KMS-11 (cell line): ENCODE data around the gene LPIN2.

ENCODE experiments used
- H2AFZ ChIP-seq: fragments of 200-600 bp; sonication (generic); 2 replicates; pipeline ENCODE4 v1.6.1; 2016; ENCODE audit warnings: antibody characterized with exemption, mixed run types, low read depth
- H3K27ac ChIP-seq: fragments of 200-600 bp; sonication (generic); 2 replicates; pipeline ENCODE4 v1.6.1; 2016; ENCODE audit warnings: mild to moderate bottlenecking, mixed run types
- H3K27me3 ChIP-seq: fragments of 200-600 bp; sonication (generic); 2 replicates; pipeline ENCODE4 v1.6.1; 2017; ENCODE audit warnings: mild to moderate bottlenecking, low read depth, mixed run types, moderate library complexity; ENCODE audit not compliant: insufficient read depth
- H3K36me3 ChIP-seq: fragments of 200-600 bp; sonication (generic); 2 replicates; pipeline ENCODE4 v1.6.1; 2017; ENCODE audit warnings: mild to moderate bottlenecking, mixed run types; ENCODE audit not compliant: insufficient read depth
- H3K4me1 ChIP-seq: fragments of 200-600 bp; sonication (generic); 2 replicates; pipeline ENCODE4 v1.6.1; 2016; ENCODE audit warnings: mild to moderate bottlenecking, low read depth, mixed run types; ENCODE audit not compliant: poor library complexity, severe bottlenecking
- H3K4me2 ChIP-seq: fragments of 200-600 bp; sonication (generic); 2 replicates; pipeline ENCODE4 v1.7.0; 2016; ENCODE audit warnings: mild to moderate bottlenecking, mixed run types
- H3K4me3 ChIP-seq: fragments of 200-600 bp; sonication (generic); IDR thresholded peaks from 2 replicates; pipeline ENCODE4 v1.6.1; 2017; ENCODE audit warnings: low read depth, low read length, mixed read lengths; ENCODE audit not compliant: insufficient read depth
- H3K79me2 ChIP-seq: fragments of 200-600 bp; sonication (generic); 2 replicates; pipeline ENCODE4 v1.6.1; 2016; ENCODE audit warnings: low read depth, mixed run types; ENCODE audit not compliant: insufficient read depth
- H3K9ac ChIP-seq: fragments of 200-600 bp; sonication (generic); 2 replicates; pipeline ENCODE4 v1.6.1; 2016; ENCODE audit warnings: mild to moderate bottlenecking, mixed run types
- H4K20me1 ChIP-seq: fragments of 200-600 bp; sonication (generic); 2 replicates; pipeline ENCODE4 v1.6.1; 2016; ENCODE audit warnings: mild to moderate bottlenecking, mixed run types; ENCODE audit not compliant: insufficient read depth
- TF ChIP-seq, protein P1 (sequence below): fragments of 200-600 bp; sonication (generic); conservative IDR thresholded peaks from 2 replicates; pipeline ENCODE4 v1.6.1; 2017; ENCODE audit warnings: low read depth, mild to moderate bottlenecking, antibody characterized with exemption, low read length, moderate library complexity, mixed read lengths

Gene LPIN2, protein sequence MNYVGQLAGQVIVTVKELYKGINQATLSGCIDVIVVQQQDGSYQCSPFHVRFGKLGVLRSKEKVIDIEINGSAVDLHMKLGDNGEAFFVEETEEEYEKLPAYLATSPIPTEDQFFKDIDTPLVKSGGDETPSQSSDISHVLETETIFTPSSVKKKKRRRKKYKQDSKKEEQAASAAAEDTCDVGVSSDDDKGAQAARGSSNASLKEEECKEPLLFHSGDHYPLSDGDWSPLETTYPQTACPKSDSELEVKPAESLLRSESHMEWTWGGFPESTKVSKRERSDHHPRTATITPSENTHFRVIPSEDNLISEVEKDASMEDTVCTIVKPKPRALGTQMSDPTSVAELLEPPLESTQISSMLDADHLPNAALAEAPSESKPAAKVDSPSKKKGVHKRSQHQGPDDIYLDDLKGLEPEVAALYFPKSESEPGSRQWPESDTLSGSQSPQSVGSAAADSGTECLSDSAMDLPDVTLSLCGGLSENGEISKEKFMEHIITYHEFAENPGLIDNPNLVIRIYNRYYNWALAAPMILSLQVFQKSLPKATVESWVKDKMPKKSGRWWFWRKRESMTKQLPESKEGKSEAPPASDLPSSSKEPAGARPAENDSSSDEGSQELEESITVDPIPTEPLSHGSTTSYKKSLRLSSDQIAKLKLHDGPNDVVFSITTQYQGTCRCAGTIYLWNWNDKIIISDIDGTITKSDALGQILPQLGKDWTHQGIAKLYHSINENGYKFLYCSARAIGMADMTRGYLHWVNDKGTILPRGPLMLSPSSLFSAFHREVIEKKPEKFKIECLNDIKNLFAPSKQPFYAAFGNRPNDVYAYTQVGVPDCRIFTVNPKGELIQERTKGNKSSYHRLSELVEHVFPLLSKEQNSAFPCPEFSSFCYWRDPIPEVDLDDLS

DNA sequence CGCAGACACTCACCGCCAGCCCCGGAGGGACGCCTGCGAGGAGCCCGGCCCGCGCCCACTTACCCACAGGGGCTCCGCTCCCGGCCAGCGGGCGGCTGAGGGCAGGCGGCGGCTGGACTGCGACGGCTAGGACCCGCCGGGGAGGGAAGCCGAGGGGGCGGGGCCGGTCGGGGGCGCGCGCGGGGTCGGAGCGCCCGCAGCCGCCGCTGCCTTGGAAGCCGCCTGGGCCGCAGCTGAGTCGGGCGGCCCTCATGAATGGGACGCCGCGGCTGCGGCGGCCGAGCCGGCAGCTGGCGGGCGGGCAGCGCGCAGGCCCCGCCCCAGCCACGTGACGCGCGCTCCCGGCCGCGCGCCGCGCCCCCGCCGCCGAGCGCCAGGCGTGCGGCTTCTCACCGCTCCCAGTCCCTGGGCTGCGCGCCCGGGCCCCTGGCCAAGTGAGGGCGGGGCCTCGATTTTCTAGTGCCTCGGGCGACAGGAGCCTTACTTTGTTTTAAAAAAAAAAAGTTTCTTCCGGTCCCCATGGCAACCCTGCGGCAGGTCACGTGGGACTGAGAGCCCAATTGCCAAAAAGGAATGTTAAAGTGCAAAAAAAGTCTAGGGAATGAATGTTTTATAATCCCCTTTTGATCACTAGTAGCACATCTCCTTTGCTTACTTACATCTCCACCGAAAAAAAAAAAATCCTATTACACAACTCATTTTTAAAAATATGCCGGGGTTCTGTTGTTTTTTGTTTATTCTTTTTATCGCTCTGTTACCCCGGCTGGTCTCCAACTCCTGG, at the start of gene LPIN2:
Gene LPIN2 (minus strand): TSS at position 121 of the 781 bp plus-strand sequence. CDS start 52,304 bp downstream, outside the sequence.
- H2AFZ ChIP-seq = peak within 1 kb of the TSS; percentile 81
- H3K4me2 ChIP-seq = peak within 1 kb of the TSS; percentile 75
- H3K79me2 ChIP-seq = peaks cover 13% of the 10 kb centered on the region
- H3K27ac ChIP-seq = peak within 1 kb of the TSS; percentile 56
- no peaks in the 10 kb centered on the region for H4K20me1 ChIP-seq
- peaks cover 3% of the 10 kb centered on the region for H3K4me1 ChIP-seq
- peak within 1 kb of the TSS; percentile 44 for H3K9ac ChIP-seq
- H3K27me3 ChIP-seq = no peaks in the 10 kb centered on the region
- H3K36me3 ChIP-seq = no peaks in the 10 kb centered on the region
- TF ChIP-seq, protein P1, sequence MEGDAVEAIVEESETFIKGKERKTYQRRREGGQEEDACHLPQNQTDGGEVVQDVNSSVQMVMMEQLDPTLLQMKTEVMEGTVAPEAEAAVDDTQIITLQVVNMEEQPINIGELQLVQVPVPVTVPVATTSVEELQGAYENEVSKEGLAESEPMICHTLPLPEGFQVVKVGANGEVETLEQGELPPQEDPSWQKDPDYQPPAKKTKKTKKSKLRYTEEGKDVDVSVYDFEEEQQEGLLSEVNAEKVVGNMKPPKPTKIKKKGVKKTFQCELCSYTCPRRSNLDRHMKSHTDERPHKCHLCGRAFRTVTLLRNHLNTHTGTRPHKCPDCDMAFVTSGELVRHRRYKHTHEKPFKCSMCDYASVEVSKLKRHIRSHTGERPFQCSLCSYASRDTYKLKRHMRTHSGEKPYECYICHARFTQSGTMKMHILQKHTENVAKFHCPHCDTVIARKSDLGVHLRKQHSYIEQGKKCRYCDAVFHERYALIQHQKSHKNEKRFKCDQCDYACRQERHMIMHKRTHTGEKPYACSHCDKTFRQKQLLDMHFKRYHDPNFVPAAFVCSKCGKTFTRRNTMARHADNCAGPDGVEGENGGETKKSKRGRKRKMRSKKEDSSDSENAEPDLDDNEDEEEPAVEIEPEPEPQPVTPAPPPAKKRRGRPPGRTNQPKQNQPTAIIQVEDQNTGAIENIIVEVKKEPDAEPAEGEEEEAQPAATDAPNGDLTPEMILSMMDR = no peak
- H3K4me3 ChIP-seq = no peak within 1 kb of the TSS

DNA sequence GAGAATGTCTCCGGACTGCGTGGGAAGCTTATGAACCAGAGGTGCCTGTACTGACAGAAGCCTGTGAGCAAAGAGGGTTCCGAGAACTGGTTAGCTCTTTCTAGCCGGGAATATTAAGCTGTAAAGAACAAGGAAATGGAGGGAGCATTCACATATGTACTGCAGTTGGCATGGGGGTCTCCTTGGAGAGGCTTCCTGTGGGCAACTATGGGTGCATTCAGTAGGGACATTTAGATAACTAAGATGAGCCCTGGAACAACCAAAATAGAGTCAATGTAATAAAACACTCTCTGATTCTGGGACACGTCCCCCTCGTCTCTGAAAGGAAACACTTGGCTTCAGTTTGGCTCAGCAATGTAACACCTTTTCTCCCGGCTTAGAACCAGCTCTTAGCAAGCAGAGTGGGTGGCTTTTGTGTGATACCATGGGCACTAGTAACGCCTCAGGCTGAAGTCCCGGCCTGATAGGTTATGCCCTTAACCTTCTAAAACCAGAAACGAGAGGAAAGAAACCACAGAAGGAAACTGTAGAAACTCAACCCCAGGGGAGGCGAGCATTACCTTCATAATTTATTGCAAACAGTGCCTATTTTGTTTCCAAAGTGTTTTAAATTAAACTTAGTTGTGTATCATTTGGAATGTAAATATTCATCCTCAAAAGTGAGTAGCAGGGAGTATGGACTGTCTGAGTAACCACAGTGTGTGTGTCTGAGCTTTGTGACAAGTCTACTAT, 48.8 kb upstream of the LPIN2 start:
- H3K27ac ChIP-seq = 0 out of 2 replicates have a peak overlapping the region, but pooled peaks have one; percentile 14
- no peaks in the 10 kb centered on the region for H3K36me3 ChIP-seq
- no peak overlapping the region for H3K4me3 ChIP-seq
- no peaks in the 10 kb centered on the region for H3K79me2 ChIP-seq
- no peaks in the 10 kb centered on the region for H4K20me1 ChIP-seq
- peak overlapping the region; percentile 10; the same call in 1 of the 2 replicates for H2AFZ ChIP-seq
- no peak overlapping the region for H3K9ac ChIP-seq
- TF ChIP-seq, protein P1 = no peak
- no peaks in the 10 kb centered on the region for H3K27me3 ChIP-seq
- H3K4me1 ChIP-seq = peaks cover 24% of the 10 kb centered on the region
- H3K4me2 ChIP-seq = peak overlapping the region; percentile 60

DNA sequence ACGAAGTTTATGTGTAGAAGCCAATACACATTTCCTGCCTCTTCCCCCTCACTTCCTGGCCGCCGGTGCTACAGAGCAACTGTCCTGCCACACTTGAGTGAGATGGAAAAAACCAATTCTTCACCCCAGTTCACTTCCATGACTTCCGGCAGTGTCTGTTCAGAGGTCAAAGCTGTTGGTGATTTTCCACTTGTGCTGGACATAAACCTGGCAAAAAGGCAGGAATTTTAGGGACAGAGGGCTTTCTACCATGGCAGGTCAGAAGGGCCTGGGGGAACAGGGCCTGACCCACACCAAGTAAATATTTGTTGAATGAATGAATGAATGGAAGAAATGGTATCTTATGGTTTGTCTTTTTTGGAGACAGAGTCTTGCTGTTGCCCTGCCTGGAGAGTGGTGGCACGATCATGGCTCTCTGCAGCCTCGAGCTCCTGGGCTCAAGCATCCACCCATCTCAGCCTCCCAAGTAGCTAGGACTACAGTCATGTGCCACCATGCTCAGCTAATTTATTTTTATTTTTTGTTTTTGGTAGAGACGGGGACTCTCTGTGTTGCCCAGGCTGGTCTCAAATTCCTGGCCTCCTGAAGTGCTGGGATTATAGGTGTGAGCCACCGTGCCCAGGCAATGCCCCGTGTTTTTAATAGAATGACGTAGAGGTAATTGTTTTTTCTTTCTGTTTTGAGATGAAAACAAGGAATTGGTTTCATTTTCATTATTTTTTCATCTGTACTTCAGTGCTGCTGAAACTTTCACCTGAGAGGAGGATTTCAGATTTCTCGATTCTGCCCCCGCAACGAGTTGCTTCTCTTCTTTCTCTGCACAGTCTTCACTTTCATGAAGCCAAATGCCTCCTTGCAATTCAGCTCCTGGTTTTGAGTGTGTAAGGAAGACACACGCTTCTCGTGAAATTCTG, 48.0 kb upstream of the LPIN2 start:
- peak overlapping the region; percentile 10 for H2AFZ ChIP-seq
- no peaks in the 10 kb centered on the region for H3K36me3 ChIP-seq
- TF ChIP-seq, protein P1 = no peak
- peaks cover 24% of the 10 kb centered on the region for H3K4me1 ChIP-seq
- H3K27me3 ChIP-seq = no peaks in the 10 kb centered on the region
- H3K9ac ChIP-seq = peak overlapping the region; percentile 43; the same call in 1 of the 2 replicates
- 0 out of 2 replicates have a peak overlapping the region, but pooled peaks have one; percentile 14 for H3K27ac ChIP-seq
- no peaks in the 10 kb centered on the region for H4K20me1 ChIP-seq
- H3K4me3 ChIP-seq = no peak overlapping the region
- no peaks in the 10 kb centered on the region for H3K79me2 ChIP-seq
- H3K4me2 ChIP-seq = peak overlapping the region; percentile 60
